GM12872 (cell line): Measurements from ENCODE around the gene MMP28.

ENCODE experiments used
- CTCF ChIP-seq: IDR thresholded peaks from 3 replicates; pipeline ENCODE4 v1.5.1; 2011; ENCODE audit warnings: low read depth, mild to moderate bottlenecking, low read length, moderate library complexity; ENCODE audit not compliant: insufficient read depth

Gene MMP28

DNA sequence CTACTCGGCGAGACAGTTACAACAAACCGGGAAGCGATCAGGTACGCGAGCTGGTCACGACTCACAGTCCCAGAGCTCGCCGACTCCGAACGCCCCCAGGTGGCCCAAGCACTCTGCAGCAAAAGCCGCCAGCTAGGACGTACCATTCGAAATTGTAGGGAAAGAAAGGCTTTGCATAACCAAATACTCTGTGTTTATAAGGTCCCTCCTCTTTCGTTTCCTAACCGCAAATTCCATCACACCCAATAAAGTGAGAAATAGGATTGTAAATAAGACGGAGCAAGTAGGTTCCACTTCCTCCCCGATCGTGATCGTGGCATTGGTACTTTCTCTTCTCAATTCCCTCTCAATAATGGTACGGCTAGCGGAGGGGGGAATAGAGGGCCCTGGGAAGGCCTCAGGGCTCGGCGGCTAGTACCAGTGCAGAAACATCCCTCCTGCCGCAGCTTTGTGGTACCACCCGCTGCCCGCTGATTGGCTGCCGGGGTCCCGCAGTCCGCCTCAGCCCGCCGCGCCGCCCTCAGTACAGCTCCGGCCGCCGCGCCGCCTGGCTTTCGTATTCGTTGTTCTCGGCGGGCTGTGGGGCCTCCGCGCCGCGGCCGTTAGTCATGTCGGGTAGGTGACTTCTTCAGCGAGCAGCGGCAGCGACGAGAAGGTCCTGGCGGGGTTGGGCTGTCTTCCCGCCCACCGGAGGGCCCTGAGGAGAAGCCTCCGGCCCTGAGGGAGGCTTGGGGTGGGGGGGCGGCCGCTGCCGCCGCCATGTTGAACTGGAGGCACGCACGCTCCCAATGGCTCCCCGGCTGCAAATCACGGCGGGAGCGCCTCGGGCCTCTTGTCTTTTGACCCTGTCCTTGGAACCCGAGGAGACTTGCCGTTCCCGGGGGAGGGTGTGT, 13.8 kb upstream of the MMP28 start, which contains the start of gene TAF15:
Gene TAF15, plus strand, starts transcription at position 523 of the 893 bp plus-strand sequence. Its CDS starts 86 bp downstream, at position 609.
- peak; percentile 86 for TF ChIP-seq CTCF

DNA sequence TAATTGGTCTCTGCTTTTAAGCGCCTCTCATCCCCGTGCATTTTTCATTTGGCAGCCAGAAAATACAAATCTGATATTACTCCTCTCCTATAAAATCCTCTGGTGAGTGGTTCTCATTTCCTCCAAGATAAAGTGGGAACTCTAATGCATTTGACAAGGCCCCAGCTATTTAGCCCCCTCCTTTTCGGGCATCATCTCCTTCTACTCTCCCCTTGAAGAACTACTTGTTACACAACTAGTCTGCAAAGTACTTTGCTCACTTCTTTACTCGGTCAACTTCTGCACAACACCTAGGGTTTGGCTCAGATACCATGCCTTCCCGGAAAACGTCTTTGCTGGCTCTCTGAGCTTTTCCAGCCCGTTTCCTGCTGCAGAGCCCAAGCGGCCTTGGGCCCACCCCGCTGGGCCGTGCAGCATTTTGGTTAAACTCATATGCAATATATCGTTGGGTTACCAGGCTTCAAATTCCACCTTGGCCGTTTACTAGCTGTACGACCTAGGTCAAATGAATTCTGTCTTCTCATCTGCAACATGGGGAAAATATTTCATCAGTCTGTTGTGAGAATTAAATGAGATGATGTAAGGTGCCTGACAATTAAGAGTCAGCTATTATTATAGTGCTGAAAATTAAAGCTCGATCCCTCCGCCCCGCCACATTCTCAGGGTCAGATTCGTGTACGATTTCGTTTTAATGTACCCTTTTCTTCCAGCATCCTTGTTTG, 13.0 kb upstream of the MMP28 start:
- no peak for TF ChIP-seq CTCF

GRCh38 chr17:35807371-35808144, 12.1 kb upstream of the MMP28 start:
- TF ChIP-seq CTCF: no peak

DNA sequence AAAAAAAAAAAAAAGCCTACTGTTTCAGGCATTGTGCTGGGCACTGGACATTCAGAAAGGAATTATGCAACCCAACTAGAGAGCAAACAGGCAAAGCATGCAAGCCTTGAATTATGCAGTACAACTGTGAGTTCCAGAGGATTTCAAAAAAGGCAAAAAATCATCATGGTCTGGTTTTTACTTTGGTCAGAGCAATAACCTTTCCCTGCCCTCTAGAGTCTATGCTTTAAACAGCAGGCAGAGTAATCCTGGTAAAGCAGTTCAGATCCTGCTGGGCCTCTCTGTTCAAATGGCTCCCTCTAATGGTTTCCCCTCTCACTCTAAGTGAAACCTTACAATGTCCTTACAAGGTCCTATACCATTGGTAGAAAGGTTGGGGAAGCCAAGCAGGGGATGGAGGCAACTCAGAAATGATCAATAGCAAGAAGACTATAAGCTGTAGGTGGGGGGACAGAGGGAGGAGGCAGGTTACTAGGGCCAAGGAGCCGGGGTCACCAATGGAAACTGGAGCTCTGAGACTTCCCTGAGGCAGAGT, 9.3 kb upstream of the MMP28 start:
- TF ChIP-seq CTCF: peak; percentile 86

DNA sequence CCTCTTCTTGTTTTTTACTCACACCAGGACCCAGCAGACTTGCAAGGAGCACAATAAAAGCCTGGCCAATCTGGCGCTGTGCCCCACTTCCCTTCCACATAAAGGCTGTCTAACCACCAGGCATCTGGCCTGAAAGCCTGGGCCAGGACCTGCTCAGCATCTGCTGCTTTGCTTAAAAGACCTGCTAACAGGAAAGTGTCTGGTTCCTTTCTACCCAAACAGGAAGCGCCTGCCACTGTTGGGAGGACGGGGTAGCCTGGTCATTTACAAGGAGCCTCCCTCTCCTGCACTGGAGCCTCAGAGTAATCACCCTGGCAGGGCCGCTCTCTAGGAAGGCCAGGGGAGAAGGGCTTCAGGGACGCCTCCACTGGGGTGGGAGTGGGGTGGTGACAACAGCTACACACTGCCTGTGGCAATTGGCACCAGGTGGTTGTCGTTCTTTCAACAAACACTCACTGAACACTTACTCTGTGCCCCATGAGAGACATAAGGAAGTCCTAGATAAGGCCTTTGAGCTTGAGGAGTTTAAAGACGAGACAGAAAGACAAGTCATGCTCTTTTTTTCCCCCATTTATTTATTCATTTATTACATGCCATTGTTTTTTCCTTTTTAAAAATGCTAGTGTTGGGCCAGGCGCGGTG, 6.3 kb upstream of the MMP28 start:
- TF ChIP-seq CTCF: no peak

DNA sequence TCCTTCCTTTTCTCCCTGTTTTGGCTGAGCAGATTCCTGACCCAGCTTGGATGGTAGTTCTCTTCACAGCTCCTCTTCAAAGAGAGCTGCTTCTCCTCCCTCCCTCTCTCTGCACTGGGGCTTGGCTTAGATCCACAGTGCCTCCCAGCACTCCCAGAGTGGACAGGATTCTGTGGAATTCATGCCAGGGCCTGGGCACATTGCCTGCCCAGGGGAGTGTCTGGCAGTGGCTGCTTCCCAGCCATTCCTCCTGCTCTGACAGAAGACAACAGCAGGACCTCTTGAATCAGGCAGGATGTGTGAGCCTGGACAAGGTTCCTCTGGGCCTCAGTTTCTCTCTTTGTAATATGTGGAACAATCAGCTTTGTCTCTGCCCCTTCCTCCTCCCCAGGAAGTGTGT, 4.5 kb upstream of the MMP28 start:
- TF ChIP-seq CTCF: no peak
